Liver (tissue), 9 donors: Measurements from ENCODE around the gene PRSS22. TPM values are rescaled to one million over a fixed set of nuclear protein-coding genes. Genes with fewer than 3 reads are reported as not detected.

Source experiments
- DNase-seq: peaks from one replicate; pipeline ENCODE4 v3.0.0-alpha.2; 2017; ENCODE audit warnings: low spot score
- H3K27ac ChIP-seq, 2 donors: one replicate each; pipeline ENCODE4 v1.7.0; 2013; ENCODE audit warnings: inconsistent platforms in 2 of 2, low read length in 2 of 2, control low read depth in 1 of 2, low read depth in 1 of 2, mild to moderate bottlenecking in 1 of 2
- H3K27me3 ChIP-seq, 4 donors: one replicate each; pipeline versions ENCODE4 v1.6.1 to v1.7.0; 2013; ENCODE audit warnings: low read length in 3 of 4, inconsistent platforms in 1 of 4, mild to moderate bottlenecking in 1 of 4, moderate library complexity in 1 of 4; ENCODE audit not compliant: control insufficient read depth in 4 of 4, insufficient read depth in 4 of 4
- H3K36me3 ChIP-seq, 4 donors: one replicate each; pipeline versions ENCODE4 v1.6.1 to v1.7.0; 2013; ENCODE audit warnings: low read length in 3 of 4, mild to moderate bottlenecking in 3 of 4, low read depth in 1 of 4, moderate library complexity in 1 of 4; ENCODE audit not compliant: control insufficient read depth in 4 of 4, insufficient read depth in 3 of 4
- H3K4me1 ChIP-seq, 4 donors: one replicate each; pipeline versions ENCODE4 v1.6.1 to v1.7.0; 2013; ENCODE audit warnings: low read length in 3 of 4, mild to moderate bottlenecking in 3 of 4, moderate library complexity in 1 of 4; ENCODE audit not compliant: control insufficient read depth in 4 of 4, insufficient read depth in 4 of 4
- H3K4me3 ChIP-seq, 3 donors: one replicate each; pipeline versions ENCODE4 v1.6.1 to v1.7.0; 2013; ENCODE audit warnings: low read length in 3 of 3, control low read depth in 1 of 3, low read depth in 1 of 3, mild to moderate bottlenecking in 1 of 3
- H3K9ac ChIP-seq, 2 donors: one replicate each; pipeline ENCODE4 v1.7.0; 2013; ENCODE audit warnings: low read length in 2 of 2, mild to moderate bottlenecking in 2 of 2, moderate library complexity in 2 of 2, control low read depth in 1 of 2, low read depth in 1 of 2
- H3K9me3 ChIP-seq, 4 donors: one replicate each; pipeline versions ENCODE4 v1.6.1 to v1.7.0; 2013; ENCODE audit warnings: low read length in 3 of 4; ENCODE audit not compliant: control insufficient read depth in 4 of 4
- EGR1 ChIP-seq, 2 donors: IDR thresholded peaks; 2 replicates each; pipeline ENCODE4 v1.6.1; 2016 to 2018; ENCODE audit warnings: antibody characterized with exemption in 2 of 2, low read depth in 2 of 2
- FOXA1 ChIP-seq: IDR thresholded peaks from 2 replicates; pipeline ENCODE4 v1.6.1; 2016; ENCODE audit warnings: antibody characterized with exemption
- FOXA2 ChIP-seq: IDR thresholded peaks from 2 replicates; pipeline ENCODE4 v1.6.1; 2016; ENCODE audit warnings: antibody characterized with exemption
- GABPA ChIP-seq, 2 donors: IDR thresholded peaks in 1 of 2; conservative IDR thresholded peaks in 1 of 2; 2 replicates each; pipeline ENCODE4 v1.6.1; 2016; ENCODE audit warnings: antibody characterized with exemption in 2 of 2, mild to moderate bottlenecking in 1 of 2, moderate library complexity in 1 of 2
- HNF4A ChIP-seq, 2 donors: conservative IDR thresholded peaks; 2 replicates each; pipeline ENCODE4 v1.6.1; 2016; ENCODE audit warnings: antibody characterized with exemption in 2 of 2, mild to moderate bottlenecking in 2 of 2
- HNF4G ChIP-seq: IDR thresholded peaks from 2 replicates; pipeline ENCODE4 v1.6.1; 2016; ENCODE audit warnings: antibody characterized with exemption
- JUND ChIP-seq, 2 donors: IDR thresholded peaks; 2 replicates each; pipeline ENCODE4 v1.6.1; 2016; ENCODE audit warnings: antibody characterized with exemption in 2 of 2
- MAX ChIP-seq: IDR thresholded peaks from 2 replicates; pipeline ENCODE4 v1.6.1; 2016; ENCODE audit warnings: antibody characterized with exemption
- NR2F2 ChIP-seq: IDR thresholded peaks from 2 replicates; pipeline ENCODE4 v1.6.1; 2016; ENCODE audit warnings: antibody characterized with exemption
- RAD21 ChIP-seq, 2 donors: IDR thresholded peaks; 2 replicates each; pipeline ENCODE4 v1.6.1; 2016; ENCODE audit warnings: antibody characterized with exemption in 2 of 2, mild to moderate bottlenecking in 2 of 2
- REST ChIP-seq: IDR thresholded peaks from 2 replicates; pipeline ENCODE4 v1.6.1; 2016; ENCODE audit warnings: antibody characterized with exemption, mild to moderate bottlenecking
- RXRA ChIP-seq, 2 donors: IDR thresholded peaks; 2 replicates each; pipeline ENCODE4 v1.6.1; 2017 to 2018; ENCODE audit warnings: antibody characterized with exemption in 2 of 2, mild to moderate bottlenecking in 1 of 2
- SP1 ChIP-seq: IDR thresholded peaks from 2 replicates; pipeline ENCODE4 v1.6.1; 2018; ENCODE audit warnings: antibody characterized with exemption, mild to moderate bottlenecking
- TAF1 ChIP-seq: conservative IDR thresholded peaks from 2 replicates; pipeline ENCODE4 v1.6.1; 2016; ENCODE audit warnings: antibody characterized with exemption, mild to moderate bottlenecking
- YY1 ChIP-seq: IDR thresholded peaks from 2 replicates; pipeline ENCODE4 v1.6.1; 2016; ENCODE audit warnings: antibody characterized with exemption, mild to moderate bottlenecking
- ZBTB33 ChIP-seq: IDR thresholded peaks from 2 replicates; pipeline ENCODE4 v1.6.1; 2016; ENCODE audit warnings: antibody characterized with exemption
- WGBS: extraction: QIAGEN DNeasy Blood & Tissue Kit; methylation state at CpG from one replicate; pipeline ENCODE4 v1.1.7; 2013; 5-methylcytosine and 5-hydroxymethylcytosine counted together
- polyA plus RNA-seq, 2 donors: library from polyadenylated mRNA; stranded (reverse) in 1 of 2; unstranded in 1 of 2; fragments of 200-250 nt in 1 of 2; fragments of >200 nt in 1 of 2; fragmentation: Nextera tagmentation in 1 of 2; extraction: Ambion mirVana in 1 of 2; gene quantifications; one replicate each; pipeline versions ENCODE4 v1.2.1 to v1.2.3, GENCODE V29; 2013 to 2015
- total RNA-seq, 2 donors: library from RNA; depleted of rRNA; stranded (reverse); fragments of >200 nt; gene quantifications; one replicate each; pipeline ENCODE4 v1.2.3, GENCODE V29; 2014
- TF ChIP-seq, protein P1 (sequence below): fragments of 150-350 bp; IDR thresholded peaks from 2 replicates; pipeline ENCODE4 v1.5.1; 2017; ENCODE audit warnings: improper control_type of control experiment, low read depth, low read length; ENCODE audit not compliant: missing input control
- TF ChIP-seq, protein P2 (sequence below): IDR thresholded peaks from 2 replicates; pipeline ENCODE4 v1.6.1; 2016; ENCODE audit warnings: antibody characterized with exemption
- donor health status: healthy.
- donor health status: healthy.
- donor health status: healthy.
- donor health status: healthy.
- donor health status: healthy.

PRSS22 gene
- total and polyA plus RNA-seq, 4 donors: 0.23 to 1.1 (median 0.32) TPM; not detected in 1

DNA sequence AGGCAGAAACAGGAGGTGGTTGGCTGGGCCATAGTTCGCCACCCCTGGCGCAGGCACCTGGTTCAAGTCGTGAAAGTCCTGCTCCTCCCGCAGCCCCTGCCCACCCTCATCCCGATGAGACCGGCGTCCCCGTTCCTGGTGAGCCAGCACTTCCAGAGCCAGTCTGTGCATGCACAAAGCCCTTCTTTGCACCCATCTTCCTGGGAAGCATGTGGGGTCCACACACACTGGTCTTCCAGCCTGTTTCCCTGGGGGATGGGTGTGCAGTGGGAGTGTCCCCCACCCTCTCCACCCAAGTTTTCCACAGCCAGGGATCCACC, 29.5 kb downstream of the PRSS22 start:
- no peaks in the 10 kb centered on the region for H3K4me1 ChIP-seq
- no peaks in the 10 kb centered on the region for H3K36me3 ChIP-seq
- H3K9ac ChIP-seq: no peak overlapping the region
- H3K27ac ChIP-seq: no peak overlapping the region
- TF ChIP-seq YY1 (no peak), TAF1 (no peak), RXRA (IDR thresholded peaks at IDR 0.05) (no peak), SP1 (no peak), FOXA1 (no peak), NR2F2 (no peak), REST (no peak), FOXA2 (no peak), GABPA (IDR thresholded peaks at IDR 0.05 in 1 of 2, conservative IDR thresholded peaks at IDR 0.05 in 1 of 2) (no peak), ZBTB33 (no peak), MAX (no peak), HNF4A (conservative IDR thresholded peaks at IDR 0.05) (no peak), RAD21 (IDR thresholded peaks at IDR 0.05) (no peak), HNF4G (no peak), JUND (IDR thresholded peaks at IDR 0.05) (no peak), EGR1 (IDR thresholded peaks at IDR 0.05; ENCODE audit: low read depth in 2 of 2) (no peak)
- TF ChIP-seq, protein P1, sequence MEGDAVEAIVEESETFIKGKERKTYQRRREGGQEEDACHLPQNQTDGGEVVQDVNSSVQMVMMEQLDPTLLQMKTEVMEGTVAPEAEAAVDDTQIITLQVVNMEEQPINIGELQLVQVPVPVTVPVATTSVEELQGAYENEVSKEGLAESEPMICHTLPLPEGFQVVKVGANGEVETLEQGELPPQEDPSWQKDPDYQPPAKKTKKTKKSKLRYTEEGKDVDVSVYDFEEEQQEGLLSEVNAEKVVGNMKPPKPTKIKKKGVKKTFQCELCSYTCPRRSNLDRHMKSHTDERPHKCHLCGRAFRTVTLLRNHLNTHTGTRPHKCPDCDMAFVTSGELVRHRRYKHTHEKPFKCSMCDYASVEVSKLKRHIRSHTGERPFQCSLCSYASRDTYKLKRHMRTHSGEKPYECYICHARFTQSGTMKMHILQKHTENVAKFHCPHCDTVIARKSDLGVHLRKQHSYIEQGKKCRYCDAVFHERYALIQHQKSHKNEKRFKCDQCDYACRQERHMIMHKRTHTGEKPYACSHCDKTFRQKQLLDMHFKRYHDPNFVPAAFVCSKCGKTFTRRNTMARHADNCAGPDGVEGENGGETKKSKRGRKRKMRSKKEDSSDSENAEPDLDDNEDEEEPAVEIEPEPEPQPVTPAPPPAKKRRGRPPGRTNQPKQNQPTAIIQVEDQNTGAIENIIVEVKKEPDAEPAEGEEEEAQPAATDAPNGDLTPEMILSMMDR: no peak
- TF ChIP-seq, protein P2, sequence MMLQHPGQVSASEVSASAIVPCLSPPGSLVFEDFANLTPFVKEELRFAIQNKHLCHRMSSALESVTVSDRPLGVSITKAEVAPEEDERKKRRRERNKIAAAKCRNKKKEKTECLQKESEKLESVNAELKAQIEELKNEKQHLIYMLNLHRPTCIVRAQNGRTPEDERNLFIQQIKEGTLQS: no peak
- H3K27me3 ChIP-seq: peaks cover 0 to 2% (median 0%) of the 10 kb centered on the region in 4 donors
- WGBS: 86% methylated on average over 8 of the region's 8 CpGs
- H3K9me3 ChIP-seq: no peaks in the 10 kb centered on the region
- DNase-seq: no peak
- no peak overlapping the region for H3K4me3 ChIP-seq
